ENCODE measurements around the gene RPS10.

GRCh38 chr6:34457742-34458735 lies 32.2 kb upstream of the RPS10 start:
- TF ChIP-seq CTCF (IDR thresholded peaks at IDR 0.05; ENCODE audit: poor library complexity, severe bottlenecking) (no peak), SMC3 (conservative IDR thresholded peaks at IDR 0.05; ENCODE audit: poor library complexity) (no peak), RAD21 (conservative IDR thresholded peaks at IDR 0.05) (no peak), EZH2 (IDR thresholded peaks at IDR 0.05; ENCODE audit: borderline replicate concordance, insufficient read depth, low read length, poor library complexity, severe bottlenecking) (no peak), POLR2AphosphoS5 (IDR thresholded peaks at IDR 0.05) (no peak), MXI1 (conservative IDR thresholded peaks at IDR 0.05; ENCODE audit: poor library complexity, severe bottlenecking) (no peak)

All from neural cell (in vitro differentiated cells).